ENCODE results near the gene SYTL2.

Gene SYTL2

DNA sequence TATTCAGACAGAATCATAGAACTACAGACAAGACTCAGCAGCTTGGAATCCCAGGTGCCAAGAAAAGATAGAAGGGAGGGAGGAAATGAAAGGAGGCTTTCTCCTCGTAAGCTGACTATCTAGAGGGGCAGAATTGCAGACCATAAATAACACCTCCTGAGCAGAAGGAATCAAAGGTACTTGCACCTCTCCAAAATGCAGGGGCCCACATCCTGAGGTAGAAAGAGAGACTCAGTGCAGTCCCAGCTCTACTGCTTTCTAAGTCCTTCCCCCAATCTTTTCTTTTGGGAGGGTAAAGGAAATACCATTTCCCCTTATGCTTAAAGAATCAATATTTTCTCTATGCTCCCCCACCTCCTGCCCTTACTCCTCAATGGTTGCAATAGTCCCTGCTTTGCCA lies 55.2 kb downstream of the SYTL2 start:
- DNase-seq = no peak

GRCh38 chr11:85755285-85755684 lies 55.7 kb downstream of the SYTL2 start:
- DNase-seq = no peak

DNA sequence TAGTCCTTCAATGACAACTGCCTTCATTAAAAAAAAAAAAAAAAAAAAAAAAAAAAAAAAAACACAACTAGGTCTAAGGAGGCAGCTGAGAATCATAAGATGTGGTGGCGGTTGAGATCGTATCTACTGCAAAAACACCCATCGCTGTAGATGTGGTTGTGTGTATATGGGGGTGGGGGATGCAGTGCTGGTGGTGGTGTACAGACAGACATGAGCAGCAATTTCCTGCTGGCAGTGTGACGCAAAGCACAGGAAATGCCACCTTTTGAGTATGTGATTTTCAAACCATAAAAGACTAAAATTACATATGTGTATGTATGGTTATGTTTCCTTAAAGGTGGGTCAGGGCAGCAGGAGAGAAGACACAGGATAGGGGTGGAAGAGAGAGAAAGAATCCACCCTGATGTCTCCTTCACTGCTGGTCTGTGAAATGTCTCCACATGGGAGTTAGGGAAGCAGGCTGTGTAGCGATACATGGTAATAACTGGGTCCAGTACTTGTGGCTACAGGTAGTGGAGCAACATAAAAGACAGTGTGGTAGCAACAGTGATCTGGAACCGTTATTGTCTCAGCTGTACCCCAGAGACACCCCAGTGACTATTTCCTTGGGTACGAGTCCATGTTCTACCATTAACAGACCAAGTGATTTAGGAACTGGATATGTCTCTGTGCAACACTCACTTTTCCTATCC lies 57.9 kb downstream of the SYTL2 start:
- DNase-seq = no peak

DNA sequence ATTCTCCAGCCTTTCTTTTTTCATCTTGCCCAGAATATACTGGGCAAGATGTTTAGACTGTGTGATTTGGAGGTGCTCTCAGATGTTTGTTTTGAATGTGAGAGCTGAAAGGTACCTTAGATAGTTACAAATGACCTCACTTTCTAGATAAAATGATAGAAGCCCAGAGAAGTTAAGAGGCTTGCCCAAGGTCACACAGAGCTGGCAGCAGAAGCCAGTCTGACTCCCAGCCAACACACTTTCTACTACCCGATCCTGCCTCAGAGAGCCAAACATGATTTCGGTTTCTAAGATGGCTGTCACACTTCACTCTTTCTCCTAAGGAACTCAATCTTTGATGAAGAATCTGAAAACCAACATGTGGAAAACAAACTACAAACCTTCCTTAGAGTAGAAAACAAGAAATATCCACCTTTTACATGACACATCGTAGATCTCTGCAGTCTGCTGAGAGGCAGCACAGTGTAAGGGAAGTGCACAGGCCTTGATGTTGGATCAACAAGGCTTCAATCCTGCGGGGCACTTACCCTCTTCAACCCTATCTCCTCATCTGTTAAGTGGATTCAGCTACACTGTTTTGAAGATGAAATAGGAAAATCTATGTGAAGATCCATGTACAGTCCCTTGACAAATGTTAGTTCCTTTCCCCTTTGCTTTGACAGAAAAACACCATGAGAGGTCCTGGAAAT lies 58.6 kb downstream of the SYTL2 start:
- DNase-seq = no peak

GRCh38 chr11:85751724-85752123 lies 59.2 kb downstream of the SYTL2 start:
- no peak for DNase-seq

GRCh38 chr11:85750646-85751045 lies 60.3 kb downstream of the SYTL2 start:
- no peak for DNase-seq

GRCh38 chr11:85749884-85750283 lies 61.1 kb downstream of the SYTL2 start:
- no peak for DNase-seq

DNA sequence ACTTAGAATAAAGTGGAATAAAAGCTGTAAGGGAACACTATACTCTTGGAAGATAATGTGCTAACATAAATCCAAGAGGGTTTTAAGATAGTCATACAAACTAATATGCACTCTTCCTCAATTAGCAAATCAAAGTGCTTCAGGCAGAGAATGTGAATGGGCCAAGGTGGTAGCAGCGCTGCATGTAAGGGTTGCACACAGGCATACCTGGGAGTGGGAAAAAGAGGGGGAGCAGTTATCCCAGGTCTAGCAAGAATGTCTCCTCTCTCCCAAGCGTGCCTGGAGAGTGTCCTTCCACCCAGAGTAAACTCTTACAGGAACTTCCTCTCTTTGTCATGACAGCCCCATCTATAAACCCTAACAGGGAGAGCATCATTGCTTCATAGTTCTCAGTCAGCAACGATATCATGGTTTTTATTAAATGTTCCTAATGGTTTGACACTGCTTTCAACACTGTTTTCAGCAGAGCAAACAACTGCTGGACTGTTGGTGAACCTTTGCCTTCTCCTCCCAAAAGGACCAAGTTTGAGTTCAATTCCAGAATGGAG lies 61.6 kb downstream of the SYTL2 start:
- no peak for DNase-seq

DNA sequence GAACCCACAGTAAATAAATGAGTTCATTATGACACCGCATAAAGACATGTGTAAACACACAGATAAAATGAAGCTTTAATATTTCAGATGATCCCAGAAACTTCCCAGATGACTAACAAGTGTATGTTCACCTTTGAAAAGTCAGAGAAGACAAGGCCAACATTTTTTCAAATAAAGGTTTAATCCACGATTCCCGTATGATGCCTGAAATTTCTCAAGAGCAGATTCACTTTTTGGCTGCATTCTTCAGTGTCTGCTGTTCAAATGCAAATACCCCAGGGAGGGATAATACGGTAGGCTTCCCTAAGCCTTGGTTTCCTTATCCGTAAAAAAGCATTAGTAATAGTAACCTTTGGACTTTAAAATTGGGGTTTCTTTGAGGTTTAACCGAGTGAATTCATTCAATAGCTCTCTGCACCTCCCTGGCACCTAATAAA lies 62.5 kb downstream of the SYTL2 start:
- DNase-seq = no peak

DNA sequence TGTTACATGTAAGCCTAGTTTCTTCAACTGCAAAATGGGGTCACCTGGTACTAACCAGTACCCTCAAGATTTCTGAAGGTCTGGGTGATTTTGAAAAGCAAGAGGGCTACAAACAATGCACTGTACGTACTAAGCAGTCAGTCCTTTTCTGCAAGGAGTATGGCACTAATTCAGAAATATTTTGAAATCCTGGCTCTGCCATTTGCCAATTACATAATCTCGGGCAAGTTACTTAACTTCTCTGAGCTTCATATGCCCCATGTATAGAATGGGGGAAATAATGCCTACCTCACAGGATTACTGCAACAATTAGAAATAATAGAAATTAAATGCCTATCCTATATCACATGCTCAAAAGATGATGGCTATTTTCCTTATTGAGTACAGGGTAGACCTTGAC lies 64.3 kb downstream of the SYTL2 start:
- DNase-seq = no peak

DNA sequence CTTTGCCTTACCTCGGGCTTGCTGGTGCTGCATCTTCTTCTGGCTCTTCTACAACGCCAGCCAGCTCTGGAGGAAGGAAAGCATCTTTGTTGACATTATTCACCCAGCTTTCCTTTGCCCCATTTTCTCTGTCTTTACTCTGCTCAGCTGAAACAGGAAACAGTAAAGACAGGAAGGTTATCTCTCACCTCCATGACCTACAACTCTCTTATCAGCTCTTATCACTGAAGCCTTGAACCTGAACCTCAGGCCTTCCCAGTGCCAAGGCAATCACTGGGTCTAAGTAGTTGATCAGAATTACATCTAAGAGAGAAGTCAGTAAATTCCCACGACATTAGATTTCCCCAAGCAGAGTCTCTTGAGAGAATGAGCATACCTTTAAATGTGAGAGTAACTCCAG lies 65.3 kb downstream of the SYTL2 start:
- DNase-seq = no peak

DNA sequence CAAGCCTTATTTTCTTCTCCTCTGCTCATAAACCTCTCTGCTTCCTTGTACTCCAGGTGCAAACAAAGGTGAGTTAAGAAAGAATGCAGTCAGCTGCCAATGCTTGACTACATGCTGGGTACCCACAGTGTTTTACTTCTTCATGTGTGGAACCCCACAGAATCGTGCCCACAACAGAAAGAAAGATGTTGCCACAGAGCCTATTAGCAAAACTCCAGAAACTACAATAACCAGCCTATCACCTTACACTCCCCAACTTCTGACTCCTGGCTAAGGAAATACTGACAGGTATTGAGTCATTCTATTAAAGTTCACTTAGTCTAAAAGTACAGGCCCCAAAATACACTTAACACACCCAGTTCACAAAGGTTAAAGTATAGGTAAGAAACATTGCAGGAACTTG lies 68.1 kb downstream of the SYTL2 start:
- DNase-seq = no peak

GRCh38 chr11:85742348-85742747 lies 68.6 kb downstream of the SYTL2 start:
- no peak for DNase-seq

GRCh38 chr11:85740481-85741400 lies 70.2 kb downstream of the SYTL2 start:
- peak in 1 of 3 experiments; percentile 41 for DNase-seq

- DNase-seq = no peak
Observed at GRCh38 chr11:85737738-85738137, 73.2 kb downstream of the SYTL2 start.

DNA sequence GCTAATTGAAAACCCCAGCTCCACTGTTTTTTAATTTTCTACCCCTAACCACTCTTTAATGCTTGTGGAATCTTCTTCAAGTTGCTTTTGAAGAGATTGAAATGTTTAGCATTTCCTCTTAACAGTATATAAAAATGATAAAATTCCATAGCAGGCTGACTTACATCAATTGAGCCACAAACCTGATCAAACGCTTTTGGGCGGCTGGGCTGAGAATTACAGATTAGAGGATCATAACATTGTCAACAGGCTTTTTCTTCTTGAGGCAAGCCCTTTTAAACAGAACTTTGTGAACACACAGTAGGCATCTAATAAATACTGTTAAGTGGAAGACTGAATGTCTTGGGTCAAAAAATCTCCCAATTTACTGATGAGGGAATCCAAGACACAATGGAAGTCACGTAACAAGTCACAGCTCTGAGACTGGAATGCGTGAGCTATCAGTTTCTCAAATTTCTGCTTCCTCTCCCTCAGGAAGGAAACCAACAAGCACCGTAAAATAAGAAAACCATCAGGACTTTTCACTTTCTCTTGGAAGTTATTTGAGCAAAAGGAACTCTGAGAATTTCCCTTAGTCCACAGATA lies 75.0 kb downstream of the SYTL2 start:
- no peak for DNase-seq

GRCh38 chr11:85732965-85733364 lies 78.0 kb downstream of the SYTL2 start:
- DNase-seq = no peak

DNA sequence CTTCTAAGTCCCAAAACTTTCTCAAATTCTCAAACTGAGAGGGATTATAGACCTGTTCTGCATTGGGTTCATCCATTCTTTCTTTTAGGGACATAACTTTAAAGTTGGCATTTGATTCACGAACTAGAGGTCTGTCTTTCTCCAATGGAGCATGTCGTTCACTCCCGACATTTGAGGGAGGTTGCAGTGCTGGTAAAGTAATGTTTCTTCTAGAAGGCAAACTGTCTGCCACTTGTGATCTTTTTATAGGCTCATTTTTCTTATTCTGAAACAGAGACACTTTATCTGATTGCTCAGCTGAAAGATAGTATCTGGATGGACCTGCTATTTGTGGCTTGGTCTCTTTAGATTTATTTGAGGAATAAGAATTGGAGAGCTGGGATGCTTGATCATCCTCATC lies 84.6 kb downstream of the SYTL2 start:
- DNase-seq = no peak

DNA sequence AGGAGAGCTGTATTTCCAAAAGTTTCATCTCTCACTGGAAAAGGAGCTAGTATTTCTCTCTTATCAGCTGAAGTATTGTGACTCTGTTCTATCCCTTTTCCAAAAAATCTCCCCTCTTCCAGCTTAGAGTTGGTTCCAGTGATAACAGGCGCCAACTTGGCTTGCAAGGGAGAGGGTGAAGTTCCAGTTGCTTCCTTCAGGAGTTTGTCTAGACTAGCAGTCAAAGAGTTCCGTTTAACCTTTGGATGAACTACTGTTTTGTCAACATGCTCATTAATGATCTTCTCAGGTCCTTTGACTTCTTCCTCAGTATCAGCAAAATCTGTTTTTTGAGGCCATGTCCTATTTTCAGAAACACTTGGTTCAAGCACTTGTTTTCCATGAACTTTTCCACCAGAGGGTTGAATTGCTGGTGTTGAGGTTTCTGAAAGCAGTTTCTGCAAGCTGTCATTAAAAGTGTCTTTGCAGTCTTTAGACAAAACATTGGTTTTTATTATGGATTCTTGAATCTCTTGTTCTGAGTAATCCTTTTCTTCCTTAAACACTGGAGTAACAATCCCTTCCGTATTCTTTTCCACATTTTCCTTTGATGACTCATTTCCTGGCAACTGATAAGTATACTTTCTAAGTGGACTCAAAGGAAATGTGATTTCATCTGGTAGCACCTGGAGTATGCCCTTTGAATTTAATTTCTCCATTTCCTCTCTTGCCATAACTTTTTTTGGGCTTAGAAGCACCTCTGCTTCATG lies 85.3 kb downstream of the SYTL2 start:
- no peak for DNase-seq

GRCh38 chr11:85724748-85725465 lies 86.0 kb downstream of the SYTL2 start:
- no peak for DNase-seq

DNA sequence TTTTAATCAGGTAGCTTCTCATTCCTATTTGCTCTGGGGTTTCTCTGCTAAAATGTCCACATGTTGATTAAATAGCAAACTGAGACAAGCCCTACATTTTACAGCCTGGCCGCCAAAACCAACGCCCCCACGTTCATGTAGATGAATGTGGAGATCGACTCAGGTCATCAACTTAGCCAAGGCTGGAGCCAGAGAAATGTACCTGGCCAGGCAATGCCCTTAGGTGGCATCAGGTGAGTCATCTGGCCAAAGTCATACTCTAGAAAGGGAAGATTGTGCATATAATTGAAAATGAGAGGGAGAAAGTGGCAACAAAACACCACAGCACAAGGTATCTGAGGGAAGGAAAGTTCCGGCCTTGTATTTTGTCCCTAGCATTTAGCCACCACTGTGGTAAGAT lies 87.9 kb downstream of the SYTL2 start:
- no peak for DNase-seq

GRCh38 chr11:85721191-85721590 lies 89.8 kb downstream of the SYTL2 start:
- DNase-seq = no peak
